Astrocyte of the cerebellum (primary cell): ENCODE data around the gene SNRNP48.

ENCODE experiments used
- DNase-seq: peaks from one replicate; pipeline ENCODE4 v3.0.0-alpha.2; 2011; ENCODE audit warnings: low read depth
- H3K4me3 ChIP-seq: 2 replicates; pipeline ENCODE4 v1.5.1; 2011; ENCODE audit warnings: mild to moderate bottlenecking, low read depth, low read length, moderate library complexity
- CTCF ChIP-seq: IDR thresholded peaks from 2 replicates; pipeline ENCODE4 v1.5.1; 2012; ENCODE audit warnings: low read length, low read depth, moderate library complexity, mild to moderate bottlenecking; ENCODE audit errors: missing control alignments
- in situ Hi-C: cut with HindIII; loops from 2 replicates; pipeline ENCODE4 v1.10.0; 2017; ENCODE audit warnings: low sequenced_read_pairs

The SNRNP48 gene

DNA sequence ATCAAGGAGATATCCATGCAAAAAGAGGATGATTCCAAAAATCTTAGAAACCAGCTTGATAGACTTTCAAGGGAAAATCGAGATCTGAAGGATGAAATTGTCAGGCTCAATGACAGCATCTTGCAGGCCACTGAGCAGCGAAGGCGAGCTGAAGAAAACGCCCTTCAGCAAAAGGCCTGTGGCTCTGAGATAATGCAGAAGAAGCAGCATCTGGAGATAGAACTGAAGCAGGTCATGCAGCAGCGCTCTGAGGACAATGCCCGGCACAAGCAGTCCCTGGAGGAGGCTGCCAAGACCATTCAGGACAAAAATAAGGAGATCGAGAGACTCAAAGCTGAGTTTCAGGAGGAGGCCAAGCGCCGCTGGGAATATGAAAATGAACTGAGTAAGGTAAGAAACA is 10.1 kb upstream of the SNRNP48 start:
- no peak overlapping the region for H3K4me3 ChIP-seq
- DNase-seq: no peak
- TF ChIP-seq CTCF: no peak
- in situ Hi-C loops: no loop called here

- H3K4me3 ChIP-seq: no peak overlapping the region
- no peak for DNase-seq
- in situ Hi-C loops: no loop called here
- no peak for TF ChIP-seq CTCF
Measured at GRCh38 chr6:7580537-7580926, 9.5 kb upstream of the SNRNP48 start.

DNA sequence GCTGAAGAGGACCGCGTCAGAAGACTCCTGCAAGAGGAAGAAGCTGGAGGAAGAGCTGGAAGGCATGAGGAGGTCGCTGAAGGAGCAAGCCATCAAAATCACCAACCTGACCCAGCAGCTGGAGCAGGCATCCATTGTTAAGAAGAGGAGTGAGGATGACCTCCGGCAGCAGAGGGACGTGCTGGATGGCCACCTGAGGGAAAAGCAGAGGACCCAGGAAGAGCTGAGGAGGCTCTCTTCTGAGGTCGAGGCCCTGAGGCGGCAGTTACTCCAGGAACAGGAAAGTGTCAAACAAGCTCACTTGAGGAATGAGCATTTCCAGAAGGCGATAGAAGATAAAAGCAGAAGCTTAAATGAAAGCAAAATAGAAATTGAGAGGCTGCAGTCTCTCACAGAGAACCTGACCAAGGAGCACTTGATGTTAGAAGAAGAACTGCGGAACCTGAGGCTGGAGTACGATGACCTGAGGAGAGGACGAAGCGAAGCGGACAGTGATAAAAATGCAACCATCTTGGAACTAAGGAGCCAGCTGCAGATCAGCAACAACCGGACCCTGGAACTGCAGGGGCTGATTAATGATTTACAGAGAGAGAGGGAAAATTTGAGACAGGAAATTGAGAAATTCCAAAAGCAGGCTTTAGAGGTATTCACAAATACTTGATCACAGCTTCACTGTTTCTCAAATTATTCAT is 8.9 kb upstream of the SNRNP48 start:
- in situ Hi-C loops: no loop called here
- no peak for TF ChIP-seq CTCF
- H3K4me3 ChIP-seq: no peak overlapping the region
- DNase-seq: no peak

GRCh38 chr6:7585287-7585930 is 4.6 kb upstream of the SNRNP48 start:
- no peak for TF ChIP-seq CTCF
- DNase-seq: no peak
- no peak overlapping the region for H3K4me3 ChIP-seq
- in situ Hi-C loops: no loop called here

DNA sequence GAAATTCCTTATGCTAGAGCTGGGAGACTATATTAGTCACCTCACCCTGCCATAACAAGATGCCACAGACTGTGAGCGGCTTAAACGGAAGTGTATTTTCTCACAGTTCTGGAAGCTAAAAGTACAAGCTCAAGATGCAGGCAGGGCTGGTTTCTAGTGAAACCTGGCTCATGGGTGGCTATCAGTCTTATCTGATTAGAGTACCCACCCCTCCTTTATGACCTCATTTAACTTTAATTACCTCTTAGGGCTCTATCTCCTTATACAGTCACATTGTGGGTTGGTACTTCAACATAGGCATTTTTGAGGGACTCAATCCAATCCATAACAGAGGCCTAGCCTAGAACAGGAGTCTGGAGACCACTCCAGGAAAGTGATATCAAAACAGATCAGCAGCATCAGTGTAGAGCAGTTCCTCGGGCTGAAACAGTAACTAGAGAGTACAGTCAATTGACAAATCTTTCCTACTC is 2.3 kb upstream of the SNRNP48 start:
- TF ChIP-seq CTCF: no peak
- H3K4me3 ChIP-seq: no peak overlapping the region
- DNase-seq: no peak

DNA sequence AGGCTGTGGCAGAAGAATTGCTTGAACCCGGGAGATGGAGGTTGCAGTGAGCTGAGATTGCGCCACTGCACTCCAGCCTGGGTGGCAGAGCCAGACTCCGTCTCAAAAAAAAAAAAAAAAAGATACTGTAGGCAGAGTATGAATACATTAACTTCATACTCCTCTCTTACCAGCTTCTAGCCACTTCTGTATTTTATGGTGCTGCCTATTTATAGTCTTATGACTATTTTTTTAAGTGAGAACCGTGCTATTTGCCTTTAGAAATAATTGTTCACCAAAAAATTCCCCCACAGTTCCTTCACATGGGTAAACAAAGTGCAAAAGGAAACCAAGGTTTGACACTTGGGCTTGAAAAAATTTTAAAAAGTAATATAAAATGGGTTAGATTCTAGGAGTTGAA is 1.5 kb upstream of the SNRNP48 start:
- DNase-seq: no peak
- no peak for TF ChIP-seq CTCF
- in situ Hi-C loops: no loop called here
- H3K4me3 ChIP-seq: no peak overlapping the region

More for the DNA sequence above, 2.3 kb upstream of the SNRNP48 start:
- in situ Hi-C loops: no loop called here
